ENCODE data around the gene RALGAPA1.

Gene RALGAPA1

DNA sequence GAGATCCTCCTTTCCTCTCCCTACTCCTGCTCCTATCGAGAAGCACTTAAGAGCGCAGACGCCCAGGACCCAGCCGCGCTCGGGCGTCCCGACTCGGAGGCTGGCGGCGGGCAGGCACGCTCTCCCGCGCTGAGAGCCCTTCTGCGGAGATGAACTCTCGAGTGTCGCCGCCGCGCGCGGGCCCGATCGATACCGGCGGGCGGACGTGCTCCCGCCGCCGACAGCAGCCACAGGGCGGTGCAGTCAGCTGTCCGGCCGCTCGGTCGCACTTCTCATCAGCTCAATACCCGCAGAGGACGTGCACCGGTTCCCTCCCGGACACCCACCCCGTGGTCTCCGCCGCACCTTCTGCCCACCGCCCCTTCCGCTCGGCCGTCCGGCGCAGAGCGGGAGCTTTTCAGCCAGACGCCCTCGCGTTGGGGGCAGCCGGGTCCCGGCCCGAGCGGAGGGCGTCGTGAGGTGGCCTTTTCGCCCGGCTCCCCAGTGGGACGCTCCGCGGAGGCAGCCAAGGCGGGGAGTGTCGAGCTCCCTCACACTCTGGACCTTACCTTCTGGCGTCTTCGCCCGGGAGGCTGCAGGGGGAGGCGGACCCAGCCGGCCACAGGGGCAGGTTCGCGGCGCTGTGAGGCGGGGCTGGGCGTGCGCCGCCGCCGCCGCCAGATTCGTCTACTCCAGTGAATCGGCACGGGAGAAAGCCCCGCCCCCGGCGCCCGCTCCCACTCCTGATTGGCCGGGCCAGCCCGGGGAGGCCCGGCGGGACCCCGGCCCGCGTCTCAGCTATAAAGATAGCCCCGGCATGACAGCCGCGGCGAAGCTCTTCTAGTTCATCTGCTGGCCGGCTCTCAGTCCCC is 275.5 kb downstream of the RALGAPA1 start, which contains the start of gene INSM2:
Gene INSM2 (plus strand): TSS at position 808 of the 851 bp plus-strand sequence. CDS start 89 bp downstream, outside the sequence.
- DNase-seq, result peak; percentile 84

DNA sequence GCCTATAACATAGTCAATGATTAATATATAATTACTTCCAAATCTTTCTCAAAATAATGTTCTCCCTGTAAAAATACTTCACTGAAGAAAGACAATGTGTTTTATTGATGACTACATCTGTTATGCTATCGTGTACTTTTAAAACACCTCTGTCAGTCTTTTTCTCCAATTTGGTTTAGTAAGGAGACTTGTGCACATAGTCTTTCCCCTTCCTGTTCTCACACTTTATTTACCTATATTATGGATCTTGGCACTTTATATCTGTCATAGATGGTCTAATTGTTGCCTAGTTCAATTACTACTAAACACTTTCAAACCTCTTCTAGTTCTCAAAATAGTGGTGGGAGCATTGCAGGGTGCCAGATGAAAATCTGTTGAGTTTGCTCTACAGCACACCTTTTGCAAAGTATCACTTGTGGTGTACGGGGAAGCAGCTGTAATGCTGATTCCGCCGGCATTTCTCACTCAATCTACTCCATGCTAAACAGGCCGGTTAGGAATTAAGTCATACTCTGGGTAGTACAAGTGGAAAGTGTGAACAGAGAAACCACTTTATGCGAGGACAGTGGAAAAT is 276.2 kb downstream of the RALGAPA1 start:
- no peak for DNase-seq

DNA sequence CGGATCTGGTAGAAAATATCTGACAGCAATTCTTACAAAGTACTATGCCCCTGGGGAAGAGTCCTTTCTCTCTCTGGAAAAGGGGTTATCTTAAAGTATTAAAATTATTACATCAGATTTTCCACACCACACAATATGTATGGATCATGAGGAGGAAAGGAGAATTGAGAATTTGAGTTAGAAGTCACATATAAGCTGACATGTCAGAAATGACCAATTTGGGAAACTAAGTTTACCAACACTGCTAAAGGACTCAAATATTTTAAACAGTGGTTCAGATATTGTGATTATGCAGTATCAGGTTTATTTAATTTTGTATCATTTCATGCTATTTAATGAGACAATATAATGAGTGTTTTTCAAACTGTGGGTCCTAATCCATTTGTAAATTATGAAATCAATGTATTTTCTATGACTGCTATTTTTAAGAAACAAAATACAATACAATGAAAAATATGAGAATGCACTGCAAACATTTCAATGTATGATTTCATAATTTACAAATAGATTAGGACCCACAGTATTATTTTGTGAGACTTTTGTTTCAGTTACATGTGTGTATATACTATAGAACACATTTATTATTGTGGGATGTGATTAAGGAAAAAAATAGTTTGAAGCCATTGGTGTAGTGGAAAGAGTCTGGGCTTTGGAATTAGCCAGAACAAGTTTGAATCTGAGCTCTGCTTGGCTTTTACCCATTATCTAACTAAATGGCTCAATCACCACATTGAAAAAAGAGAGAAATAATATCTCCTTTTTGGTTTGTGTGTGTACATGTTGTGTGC is 276.9 kb downstream of the RALGAPA1 start:
- no peak for DNase-seq

DNA sequence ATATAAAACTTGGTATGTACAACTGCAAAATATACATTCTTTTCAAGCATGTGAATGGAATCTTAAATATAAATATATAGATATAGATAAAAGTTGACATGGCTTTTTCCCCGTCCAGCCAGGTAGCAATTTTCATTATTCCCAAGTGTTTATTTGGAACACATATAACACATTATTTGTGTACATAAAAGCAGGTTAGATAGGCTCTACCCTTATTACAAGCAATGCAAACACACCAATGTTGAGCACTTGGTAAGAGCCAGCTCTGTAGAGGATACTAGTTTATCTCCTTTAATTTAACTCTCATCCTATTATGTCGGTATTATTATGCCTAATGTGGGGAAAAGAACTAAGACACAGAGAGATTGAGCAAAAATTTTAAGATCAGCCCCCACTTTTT is 282.1 kb downstream of the RALGAPA1 start:
- no peak for DNase-seq

GRCh38 chr14:35525695-35526094 is 283.4 kb downstream of the RALGAPA1 start:
- DNase-seq, result no peak

GRCh38 chr14:35519986-35520385 is 289.1 kb downstream of the RALGAPA1 start:
- DNase-seq, result no peak

DNA sequence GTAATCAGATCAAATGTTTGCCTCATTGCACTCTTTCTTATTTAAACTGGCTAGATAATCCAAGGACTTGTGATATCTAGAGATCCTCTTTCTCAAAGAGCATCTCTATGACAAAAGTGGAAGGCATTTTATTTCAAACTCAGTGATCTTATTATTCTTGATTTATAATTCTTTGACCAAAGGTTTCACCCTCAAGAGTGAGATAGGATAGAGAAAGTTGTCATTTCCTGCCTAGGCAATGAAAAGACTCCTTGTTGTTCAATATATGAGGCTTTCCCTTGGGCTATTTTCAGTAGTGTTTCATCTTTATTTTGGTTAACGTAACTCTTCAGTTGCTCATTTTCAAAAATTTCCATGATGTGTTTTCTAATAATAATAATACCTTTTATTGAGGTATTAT is 293.2 kb downstream of the RALGAPA1 start:
- no peak for DNase-seq

DNA sequence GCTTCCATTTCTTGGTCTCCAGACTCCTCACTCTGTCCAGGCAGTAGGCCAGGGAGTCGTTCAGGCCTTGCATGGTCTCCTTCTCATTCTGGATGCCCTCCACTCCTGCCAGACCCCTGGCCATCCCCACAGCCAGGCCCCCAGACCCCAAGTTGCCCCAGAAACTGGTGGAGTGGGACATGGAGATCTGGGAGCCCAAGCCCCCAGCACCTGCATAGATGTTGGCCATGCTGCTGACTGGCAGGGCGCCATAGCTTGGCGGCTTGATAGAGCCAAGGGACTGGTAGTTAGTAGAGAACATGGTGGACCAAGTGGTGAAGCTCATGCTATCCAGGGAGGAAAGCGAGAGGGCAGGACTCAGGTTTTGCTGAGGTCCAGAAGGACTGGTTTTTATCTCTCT is 296.3 kb downstream of the RALGAPA1 start:
- no peak for DNase-seq

- DNase-seq, result no peak
Measured at GRCh38 chr14:35509846-35510245, 299.2 kb downstream of the RALGAPA1 start.

- no peak for DNase-seq
Measured at GRCh38 chr14:35506927-35507326, 302.2 kb downstream of the RALGAPA1 start.

DNA sequence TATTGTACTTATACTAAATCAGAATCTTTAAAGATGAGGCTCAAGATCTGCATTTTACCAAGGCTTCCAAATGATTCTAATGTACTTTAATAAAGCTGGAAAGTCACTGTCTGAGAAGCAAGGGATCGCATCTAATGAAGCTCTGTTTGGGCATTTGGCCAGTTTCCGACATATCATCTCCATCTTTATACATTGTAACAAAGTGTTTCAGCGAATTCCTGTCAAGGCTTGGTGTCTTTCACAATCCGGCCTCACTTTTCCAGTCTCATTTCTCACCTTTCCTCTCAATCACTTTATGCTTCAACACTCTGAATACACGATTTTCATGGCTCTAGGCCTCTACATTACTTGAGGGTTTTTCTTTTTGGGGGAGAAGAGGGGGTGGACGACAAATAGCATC is 302.6 kb downstream of the RALGAPA1 start:
- no peak for DNase-seq

DNA sequence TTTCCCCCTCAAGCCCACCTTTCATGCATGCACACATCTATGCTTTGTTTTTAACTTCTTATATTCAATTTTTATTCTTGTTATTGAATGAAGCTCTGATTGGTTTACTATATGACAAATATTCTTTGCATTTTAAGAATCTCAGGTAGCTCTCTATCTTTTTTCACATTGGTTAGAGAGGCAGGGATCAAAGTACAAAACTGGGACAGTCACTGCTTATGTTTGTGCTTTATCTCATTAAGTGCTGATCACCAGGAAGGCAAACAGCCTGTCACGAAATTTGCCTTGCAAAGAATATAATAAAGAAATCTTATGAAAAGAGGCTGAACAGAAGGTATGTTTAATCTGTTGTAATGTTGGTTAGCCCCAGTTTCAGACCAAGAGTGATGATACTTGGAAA is 304.8 kb downstream of the RALGAPA1 start:
- DNase-seq, result no peak

DNA sequence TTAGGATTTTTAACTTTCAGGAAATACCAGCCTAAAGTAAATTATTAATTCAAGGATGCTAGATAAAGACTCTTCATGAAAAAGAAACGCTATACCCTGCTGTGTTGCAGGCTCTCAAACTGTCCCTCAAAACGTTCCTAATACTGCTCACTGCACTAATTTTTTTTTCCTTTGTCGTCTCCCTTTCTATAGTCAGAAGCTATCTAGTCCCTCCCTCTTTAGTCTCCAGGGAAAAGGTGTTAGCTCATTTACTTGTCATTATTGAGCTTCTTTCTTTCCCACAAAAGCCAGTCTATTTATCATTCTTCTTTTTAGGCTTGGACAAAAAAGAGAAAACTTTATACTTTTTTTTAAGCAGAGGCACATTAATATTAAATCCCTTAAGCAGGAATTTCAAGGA is 305.4 kb downstream of the RALGAPA1 start:
- DNase-seq, result no peak

DNA sequence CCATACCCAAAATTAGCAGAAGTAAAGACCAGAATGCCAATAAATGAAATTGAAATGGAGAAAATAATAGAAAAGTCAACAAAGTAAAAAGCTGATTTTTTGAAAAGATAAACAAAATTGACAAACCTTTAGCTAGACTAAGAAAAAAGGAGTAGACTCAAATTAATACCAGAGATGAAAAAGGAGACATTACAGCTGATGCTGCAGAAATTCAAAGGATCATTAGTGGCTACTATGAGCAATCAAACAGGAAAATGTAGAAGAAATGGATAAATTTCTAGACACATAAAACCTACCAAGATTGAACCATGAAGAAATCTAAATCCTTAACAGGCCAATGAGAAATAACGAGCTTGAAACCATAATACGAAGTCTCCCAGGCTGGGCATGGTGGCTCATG is 309.9 kb downstream of the RALGAPA1 start:
- no peak for DNase-seq

GRCh38 chr14:35495278-35495677 is 313.8 kb downstream of the RALGAPA1 start:
- no peak for DNase-seq

DNA sequence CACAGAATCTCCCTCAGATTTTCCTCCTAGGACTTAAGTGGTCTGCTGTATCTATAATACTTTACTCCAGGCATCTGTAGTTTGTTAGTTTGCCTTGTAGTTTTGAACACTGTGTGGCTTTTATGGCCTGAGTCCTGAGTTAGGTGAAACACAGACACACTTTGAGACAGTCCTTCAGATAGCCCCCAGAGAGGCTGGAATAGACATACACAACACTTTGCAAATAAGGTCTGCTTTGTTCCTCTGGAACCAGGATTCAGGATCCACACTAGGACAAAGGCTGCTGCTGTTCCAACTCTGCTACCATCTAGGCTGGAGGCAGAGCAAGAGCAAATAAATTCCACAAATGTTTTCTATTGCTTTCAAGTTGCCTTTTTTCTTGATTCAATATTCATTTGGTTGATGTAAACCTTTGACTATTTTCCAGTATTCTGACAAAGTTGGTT is 316.5 kb downstream of the RALGAPA1 start:
- no peak for DNase-seq
